Measurements from ENCODE around the gene CEP131.

CEP131 gene

DNA sequence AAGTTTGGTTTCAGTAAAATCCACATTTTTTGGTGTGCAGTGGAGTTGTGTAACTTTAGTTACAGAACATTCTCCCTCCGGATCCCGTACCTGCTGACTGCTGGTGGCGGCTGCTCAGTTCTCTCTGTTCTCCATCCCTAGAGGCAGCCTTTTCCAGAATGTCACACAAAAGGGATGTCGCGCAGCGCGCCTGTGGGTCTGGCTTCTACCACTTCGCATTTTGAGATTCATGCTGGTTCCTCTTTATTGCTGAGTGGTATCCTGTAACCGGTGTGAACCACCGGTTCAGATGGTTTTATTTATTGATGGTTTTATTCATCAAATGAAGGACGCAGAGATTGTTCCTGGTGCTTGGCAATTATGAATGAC, 981 bp upstream of the CEP131 start:
- no peak for DNase-seq (ENCODE audit: low read depth)

DNA sequence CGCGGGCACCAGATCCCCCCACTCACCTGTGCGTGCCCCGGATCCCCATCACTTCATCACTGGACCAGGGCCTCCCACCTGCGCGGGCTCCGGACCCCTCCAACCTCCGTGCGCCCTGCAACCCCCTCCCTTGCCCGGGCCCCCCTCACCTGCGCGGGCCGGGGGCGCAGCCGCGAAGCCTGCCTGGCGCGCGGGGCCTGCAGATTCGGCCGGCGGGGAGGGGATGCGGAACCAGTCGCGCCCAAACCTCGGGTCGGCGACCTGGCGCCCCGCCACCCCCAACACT, 202 bp downstream of the CEP131 start:
- DNase-seq (ENCODE audit: low read depth): no peak

DNA sequence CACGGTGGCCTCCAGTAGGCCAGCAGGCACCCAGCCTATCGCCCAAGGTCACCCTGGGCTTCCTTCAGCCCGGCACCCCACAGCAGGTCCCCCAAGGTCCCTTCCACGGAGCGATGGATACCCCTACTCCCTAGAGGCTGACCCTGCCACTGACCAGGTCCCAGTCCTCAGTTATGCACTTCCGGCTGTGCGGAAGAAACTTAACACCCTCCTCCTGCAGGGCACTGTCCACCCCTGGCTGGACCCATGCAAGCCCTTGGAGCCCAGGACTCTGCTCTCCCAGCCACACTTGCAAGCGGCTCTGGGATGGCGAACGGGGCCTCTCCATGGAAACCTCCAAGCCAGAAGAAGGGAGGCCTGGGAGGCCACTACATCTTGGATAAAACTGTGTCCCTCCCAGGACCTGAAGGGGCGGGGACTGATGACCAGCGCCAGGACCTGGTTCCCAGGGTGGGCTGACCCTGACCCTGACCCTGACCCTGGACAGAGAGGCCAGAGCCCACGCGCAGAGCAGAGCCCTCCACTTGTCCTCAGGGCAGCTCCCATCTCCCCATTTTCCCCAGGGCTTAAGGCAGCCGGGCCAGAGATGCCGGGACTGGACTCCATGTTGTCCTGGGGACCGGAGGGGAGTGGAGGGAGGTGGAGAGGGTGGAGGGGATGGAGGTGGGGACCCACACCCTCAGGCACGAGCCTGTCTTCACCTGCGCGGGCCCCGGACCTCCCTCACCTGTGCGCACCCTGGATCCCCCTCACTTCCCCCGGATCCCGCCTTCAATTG, 734 bp downstream of the CEP131 start:
- DNase-seq (ENCODE audit: low read depth): no peak

DNA sequence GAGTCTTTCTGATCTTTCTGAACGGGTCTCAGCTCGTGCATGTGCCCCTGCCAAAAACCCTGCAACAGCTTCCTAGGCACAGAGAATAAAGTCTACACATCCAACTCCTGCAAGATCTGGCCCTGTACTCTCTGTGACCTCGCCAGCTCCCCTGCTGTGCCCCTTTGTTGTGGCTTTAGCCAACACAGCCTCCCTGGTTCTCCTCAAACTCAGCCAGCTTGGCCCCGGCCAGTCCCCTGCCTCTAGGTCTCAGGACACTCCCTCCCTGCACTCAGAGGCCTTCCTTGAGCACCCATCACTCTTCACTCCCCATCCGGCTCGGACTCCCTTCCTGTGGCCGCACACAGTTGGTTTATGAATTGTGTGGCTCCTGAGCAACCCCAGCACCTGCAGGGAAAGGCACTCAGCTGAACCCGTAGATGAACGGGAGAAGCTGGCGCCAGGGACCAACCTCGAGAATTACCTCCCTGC, 1.4 kb downstream of the CEP131 start:
- no peak for DNase-seq (ENCODE audit: low read depth)

DNA sequence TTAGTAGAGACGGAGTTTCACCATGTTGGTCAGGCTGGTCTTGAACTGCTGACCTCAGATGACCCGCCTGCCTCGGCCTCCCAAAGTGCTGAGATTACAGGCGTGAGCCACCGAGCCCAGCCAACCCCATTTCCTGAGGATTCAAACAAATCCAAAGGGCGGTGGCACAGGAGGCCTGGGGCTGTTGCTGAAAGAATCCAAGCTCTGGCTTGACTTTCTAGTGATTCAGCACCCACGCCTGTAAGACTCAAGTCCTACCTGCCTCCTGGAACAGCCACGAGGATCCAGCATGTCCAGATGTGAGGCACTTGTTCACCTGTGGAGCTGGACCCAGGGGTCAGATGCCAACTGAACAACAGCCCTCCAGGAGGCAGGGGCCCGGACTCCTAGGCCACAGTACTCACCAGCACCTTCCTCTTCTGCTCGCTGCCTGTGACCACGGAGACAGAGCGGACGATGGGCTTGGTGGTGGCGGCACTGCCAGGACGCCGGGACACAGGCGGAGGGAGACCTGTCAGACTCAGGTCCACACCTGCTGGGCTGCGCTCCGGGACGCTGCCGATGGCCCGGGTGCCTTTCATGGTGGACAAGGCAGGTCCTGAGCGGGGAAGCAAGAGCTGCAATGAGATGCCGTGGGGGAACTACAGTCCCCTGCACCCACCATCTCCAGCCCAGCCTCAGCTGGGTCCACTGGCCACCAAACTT, 3.1 kb downstream of the CEP131 start:
- no peak for DNase-seq (ENCODE audit: low read depth)

DNA sequence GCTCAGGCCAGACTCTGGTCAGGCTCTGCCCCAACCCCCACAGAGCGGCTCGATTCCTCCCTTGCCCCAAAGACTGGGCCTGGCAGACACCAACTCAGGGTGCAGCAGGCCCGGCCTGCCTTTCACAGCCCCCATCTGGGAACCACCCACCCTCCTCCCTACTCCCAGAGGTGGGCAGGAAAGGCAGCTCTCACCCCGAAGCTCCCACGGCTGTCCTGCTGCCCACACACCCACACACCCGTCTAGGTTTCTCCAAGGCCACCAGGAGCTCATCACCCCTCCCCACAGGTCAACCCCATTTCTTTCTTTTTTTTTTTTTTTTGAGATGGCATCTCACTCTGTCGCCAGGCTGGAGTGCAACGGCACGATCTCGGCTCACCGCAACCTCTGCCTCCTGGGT, 3.8 kb downstream of the CEP131 start:
- DNase-seq (ENCODE audit: low read depth): no peak

DNA sequence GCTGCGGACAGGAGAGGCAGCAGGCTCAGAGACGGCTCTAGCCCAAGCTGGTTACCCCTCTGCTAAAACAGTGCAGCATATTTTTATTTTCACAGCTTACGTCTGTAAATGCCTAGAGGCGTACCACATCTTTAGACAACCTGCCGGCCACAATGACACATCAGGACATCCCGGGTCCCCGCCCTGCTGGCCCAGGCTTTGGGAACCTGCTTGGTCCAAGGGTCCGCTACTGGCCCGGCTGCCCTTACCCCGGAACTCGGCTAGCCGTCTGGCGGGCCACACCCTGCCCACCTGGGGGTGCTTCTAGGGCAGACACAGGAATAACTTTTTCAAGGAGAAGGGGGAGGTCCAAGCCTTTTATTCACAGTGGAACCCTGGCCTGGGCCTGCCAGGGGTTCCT, 4.3 kb downstream of the CEP131 start:
- DNase-seq (ENCODE audit: low read depth): no peak

DNA sequence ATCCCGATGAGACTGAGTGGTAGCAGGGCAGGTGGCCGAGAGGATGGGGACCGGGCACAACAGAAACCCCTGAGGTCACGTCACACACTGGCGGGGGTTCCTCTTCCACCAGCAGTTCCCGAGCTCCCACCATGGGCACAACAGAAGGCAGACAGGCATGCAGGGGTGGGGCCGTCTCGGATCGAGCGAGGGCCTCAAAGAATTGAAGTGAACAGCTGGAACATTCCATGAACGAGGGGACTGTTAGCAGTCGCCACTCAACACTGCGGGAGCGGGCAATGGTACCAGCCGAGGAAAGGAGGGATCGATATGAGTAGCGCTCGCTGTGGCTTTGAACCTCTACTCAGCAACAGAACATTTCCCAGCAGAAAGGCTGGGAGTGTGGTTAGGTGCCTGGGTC, 5.3 kb downstream of the CEP131 start:
- DNase-seq (ENCODE audit: low read depth): no peak

DNA sequence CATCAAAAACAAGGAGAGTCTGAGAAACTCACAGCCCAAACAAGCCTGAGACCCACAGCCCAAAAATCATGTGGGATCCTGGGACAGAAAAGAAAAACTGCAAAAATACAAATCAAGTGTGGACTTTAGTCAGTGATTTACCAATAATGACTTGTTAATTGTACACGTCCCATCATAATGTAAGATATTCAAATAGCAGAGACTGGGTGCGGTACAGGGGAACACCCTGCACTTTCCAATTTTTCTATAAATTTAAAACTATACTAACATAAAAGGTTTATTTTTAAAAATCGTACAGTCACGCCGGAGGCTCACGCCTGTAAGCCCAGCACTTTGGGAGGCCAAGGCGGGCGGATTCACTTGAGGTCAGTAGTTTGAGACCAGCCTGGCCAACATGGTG, 8.8 kb downstream of the CEP131 start:
- no peak for DNase-seq (ENCODE audit: low read depth)

DNA sequence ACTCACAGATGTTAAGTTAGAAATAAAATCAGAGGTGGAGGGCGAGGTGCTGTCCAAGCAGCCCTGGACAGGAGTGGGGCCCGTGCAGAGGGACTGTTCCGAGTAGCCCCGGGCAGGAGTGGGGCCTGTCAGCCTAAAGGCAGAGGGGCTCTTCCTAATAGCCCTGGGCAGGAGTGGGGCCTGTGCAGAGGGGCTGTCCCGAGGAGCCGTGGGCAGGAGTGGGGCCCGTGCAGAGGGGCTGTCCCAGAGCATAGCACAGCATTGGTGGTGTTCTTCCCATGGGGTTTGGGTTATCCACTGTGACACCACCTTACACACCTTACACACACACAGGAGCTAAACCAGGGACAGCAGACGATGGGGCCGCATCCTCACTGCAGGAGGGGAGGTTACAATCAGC, 10.4 kb downstream of the CEP131 start:
- DNase-seq (ENCODE audit: low read depth): no peak

DNA sequence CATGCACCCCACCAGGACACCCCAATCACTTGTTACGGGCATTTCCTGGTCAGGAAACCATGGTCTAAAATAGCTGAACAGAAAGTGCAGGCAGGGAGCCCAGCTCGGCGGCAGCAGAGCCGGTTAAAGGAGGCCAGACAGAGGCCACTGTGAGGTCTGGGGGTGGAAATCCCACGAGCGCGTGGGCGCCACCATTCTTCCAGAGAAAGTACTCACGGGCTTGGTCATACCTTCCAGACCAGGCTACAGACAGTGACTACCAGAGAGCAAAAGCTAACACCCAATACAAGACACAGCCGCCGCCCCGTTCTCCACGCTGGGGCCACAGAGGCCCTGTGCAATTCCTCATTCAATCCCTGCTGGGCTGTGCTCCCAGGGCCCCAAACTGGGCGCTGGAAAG, 11.9 kb downstream of the CEP131 start:
- no peak for DNase-seq (ENCODE audit: low read depth)

DNA sequence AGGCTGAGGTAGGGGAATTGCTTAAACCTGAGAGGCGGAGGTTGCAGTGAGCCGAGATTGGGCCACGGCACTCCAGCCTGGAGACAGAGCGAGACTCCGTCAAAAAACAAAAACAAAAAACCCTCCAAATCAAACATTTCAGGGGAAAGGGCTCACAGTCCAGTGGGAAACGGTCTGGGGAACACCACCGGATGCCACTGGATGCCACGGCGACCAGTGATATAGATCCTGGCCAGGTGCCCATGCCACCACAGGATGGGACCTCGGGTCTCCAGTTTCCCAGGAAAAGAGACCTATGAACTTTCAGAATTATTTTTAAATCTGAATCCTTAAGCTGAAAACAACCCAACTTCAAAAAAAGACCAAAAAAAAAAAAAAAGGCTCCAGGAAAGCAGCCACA, 12.3 kb downstream of the CEP131 start:
- DNase-seq (ENCODE audit: low read depth): no peak

DNA sequence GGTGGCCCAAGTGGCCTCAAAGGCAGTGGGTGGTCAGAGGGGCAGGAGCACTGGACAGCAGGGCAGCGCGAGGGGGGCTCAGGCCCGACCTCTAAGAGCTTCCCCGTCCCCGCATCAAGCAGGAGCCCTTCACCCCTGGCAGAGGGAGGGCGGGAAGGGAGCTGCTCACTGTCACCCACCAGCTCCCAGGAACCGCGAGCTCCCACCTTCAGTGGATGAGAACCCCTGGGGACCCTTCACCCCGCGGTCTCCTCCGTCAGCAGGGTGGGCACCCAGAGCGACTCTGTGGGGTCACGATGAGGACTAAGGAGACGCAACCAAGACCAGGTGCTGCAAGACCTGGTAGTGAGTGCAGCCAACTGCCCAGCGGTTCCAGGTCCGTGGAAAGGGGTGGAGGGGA, 13.6 kb downstream of the CEP131 start:
- no peak for DNase-seq (ENCODE audit: low read depth)

DNA sequence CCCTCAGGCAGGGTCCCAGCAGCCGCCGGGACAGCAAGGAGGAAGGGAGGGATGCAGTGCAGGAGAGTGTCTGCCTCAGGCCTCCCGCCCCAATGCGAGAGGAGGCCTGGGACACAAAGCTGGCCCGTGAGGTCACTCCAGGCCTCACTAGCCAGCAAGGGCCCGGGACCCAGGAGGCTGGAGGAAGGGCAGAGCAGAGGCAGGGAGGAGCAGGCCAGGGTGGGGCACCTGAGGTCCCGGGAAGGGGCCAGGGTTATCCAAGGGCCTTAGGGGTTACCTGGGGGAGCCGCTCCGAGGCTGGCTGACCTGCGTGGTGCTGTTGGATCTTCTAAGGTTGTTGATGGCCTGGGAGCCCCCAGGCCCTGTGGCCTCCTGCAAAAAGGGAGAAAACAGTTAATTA, 14.1 kb downstream of the CEP131 start:
- no peak for DNase-seq (ENCODE audit: low read depth)

DNA sequence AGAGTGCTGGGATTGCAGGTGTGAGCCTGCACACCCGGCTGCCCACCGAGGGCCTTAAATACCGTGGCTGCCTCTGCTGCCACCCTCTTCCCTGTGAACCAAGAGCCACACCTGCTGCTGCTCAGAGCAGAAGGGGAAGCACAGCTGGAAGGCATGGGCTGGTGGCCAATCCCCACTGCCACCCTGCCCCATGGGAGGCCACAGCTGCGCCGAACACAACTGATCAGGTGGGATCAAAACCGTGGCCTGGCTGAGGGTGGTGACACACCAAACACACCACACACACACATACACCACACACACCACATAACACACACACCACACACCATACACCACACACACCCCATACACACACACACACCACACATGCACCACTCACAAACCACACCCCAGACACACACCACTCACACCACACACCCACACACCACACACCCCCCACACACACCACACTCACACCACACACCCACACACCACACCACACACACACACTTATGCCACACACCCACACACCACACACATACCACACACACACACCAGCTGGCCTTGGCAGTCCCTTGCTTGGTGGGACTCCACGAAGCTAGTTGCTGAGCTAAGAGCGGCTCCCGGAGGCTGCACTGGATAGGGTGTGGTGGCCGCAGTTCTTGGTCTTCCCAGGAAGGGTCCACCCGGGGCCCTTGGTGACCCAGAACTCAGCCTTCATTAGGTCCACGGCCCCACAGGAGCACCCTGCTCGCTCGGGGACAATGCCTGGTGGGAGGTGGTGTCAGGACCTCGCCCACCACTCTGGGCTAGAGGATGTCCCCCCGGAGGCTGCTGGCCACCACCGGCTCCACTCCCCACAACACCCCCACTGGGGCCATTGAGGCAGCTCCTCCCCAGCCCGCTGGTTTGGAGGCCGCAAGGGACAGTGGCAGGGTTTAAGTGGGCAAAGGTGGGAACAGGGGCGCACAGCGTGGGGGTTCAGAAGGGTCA, 14.9 kb downstream of the CEP131 start:
- DNase-seq (ENCODE audit: low read depth): no peak

DNA sequence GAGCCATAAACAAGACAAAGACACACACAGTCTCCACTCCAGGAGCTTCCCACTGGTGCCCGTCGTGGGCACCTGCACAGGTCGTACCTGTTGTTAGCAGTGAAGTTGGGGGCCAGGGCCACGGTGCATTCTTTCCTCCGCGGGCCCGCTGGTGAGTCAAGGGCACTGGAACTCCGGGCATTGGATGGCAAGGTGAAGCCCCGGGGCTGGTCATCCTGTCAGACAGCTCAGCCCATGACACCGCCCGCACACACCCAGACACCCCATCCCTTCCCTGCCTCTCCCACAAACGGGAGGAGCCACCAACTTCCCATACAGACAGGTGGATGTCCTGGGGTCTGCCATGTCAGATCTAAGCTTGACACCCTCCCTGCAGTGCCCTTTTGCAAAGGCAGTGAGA, 16.1 kb downstream of the CEP131 start:
- DNase-seq (ENCODE audit: low read depth): no peak

DNA sequence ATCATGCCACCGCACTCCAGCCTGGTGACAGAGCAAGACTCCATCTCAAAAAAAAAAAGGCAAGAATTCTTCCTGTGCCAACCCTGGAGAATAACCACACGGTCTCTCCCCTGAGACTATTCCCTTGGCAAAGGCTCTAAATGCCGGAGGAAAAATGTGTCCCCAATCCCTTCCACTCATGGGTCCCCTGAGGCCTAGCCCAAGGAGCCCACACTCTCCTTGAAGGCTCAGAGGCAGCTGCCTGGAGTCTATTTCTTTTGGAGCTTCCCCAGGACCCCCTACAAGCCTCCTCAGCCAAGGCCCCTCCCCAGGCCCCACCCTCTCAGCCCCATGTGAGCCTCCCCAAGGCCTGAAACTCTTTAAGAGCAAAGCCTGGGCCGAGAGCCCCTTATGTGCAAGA, 16.6 kb downstream of the CEP131 start:
- DNase-seq (ENCODE audit: low read depth): no peak

DNA sequence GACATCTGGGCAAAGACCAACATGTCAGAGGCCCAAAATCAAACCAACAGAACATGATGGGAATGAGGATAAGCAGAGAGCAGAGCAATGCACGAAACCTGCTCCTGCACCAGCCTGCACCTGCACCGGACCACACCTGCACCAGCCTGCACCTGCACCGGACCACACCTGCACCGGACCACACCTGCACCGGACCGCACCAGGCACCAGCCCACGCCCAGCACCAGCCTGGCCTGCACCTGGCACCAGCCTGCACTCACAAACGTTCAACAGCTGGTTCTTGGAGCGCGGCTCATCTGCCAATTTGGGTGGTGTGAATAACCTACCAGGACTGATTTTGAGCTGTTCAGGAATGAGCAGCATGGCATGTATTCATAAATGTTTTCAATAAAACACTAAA, 18.2 kb downstream of the CEP131 start:
- DNase-seq (ENCODE audit: low read depth): no peak

DNA sequence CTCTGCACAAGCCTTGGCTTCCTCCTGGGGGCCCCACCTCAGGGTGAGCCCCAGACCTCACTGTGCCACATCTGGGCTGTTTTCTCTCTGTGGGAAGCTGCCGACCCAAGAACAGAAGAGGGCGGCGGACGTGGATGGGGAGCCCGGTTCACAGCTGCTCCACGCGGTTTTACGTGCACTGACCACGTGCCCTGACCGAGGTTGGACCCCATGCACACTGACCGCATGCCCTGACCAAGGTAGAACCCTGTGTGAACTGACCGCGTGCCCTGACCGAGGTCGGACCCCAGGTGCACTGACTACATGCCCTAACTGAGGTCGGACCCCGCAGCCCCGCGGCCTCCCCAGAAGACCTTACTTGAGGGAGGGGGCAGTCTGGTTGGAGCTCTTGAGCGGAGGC, 19.6 kb downstream of the CEP131 start:
- no peak for DNase-seq (ENCODE audit: low read depth)

DNA sequence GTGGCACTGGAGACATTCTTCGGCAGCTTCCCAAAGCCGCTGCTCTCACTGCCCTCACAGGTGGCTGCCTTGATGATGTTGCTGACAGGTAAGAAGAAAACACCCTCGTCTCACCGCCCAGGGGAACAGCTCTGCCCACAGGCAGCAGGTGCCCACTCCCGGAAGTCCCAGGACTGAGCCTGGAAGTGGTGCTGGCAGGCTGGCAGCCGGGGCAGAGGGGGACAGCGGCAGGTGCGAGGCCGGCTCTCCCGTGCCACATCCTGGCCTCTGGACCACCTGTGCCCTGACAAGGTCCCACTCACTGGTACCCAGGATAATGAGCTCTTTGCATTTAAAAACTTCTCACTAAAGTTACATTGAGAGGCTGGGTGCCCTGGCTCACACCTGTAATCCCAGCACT, 20.4 kb downstream of the CEP131 start:
- no peak for DNase-seq (ENCODE audit: low read depth)

DNA sequence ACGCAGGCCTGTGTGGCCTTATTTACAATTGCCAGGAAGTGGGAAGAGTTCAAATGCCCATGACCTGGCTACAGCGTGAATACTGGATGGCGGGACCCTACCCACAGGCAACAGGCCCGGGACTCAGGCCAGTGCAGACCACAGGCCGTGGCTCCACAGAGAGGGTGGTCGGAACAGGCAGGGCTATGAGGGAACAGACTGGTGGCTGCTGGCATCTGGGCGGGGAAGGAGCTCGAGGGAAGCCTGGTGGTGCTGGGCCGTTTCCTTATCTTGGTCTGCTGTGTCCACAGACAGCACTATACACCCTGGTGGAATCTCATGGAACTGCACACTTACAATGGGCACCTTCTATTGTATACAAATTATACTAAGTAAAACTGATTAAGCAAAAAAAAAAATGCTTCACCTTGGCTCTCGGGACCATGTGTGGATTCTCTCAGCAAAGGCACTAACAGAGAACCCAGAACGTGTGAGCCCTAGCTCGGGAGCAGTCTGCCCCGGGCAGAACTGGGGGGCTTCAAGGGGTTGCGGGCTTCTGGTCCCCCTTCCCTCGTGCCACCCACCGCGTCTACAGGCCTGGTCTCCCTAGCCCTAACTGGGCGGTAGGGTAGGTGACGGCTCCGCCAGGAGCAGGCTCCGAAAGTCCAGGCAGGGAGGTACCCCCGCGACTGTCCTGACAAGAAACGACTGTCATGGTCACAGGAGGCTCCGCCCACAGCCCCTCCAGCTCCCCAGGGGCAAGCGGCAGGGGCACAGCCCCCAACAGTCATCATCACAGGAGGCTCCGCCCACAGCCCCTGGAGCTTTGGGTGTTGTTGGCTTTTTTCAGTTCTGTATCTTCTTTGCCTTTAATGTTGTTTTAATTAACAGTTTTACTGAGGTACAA, 21.8 kb downstream of the CEP131 start:
- no peak for DNase-seq (ENCODE audit: low read depth)

DNA sequence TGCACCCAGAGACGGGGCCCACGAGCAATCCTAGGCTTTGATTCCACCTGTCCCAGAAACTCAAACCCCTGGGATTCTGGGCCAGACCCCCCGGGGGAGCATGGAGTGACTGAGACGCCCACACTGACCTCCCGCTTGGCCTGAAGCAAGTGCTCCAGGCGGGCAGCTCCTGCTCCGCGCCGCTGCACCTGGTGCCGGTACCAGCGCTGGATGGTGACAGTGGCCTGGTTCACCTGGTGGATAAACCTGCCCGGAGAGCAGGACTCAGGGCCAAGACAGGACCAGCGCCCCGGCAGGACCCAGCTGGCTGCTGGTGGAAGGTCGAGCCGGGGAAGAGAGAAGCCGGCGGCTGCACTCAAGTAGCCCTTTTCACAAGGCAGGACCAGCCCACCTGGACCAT, 22.6 kb downstream of the CEP131 start:
- no peak for DNase-seq (ENCODE audit: low read depth)
